Adrenal gland (tissue), 12 donors: ENCODE data around the gene LRCH2. TPM values are rescaled to one million over a fixed set of nuclear protein-coding genes. Genes with fewer than 3 reads are reported as not detected.
A peak's percentile ranks its signal among the peaks of the same experiment; 100 is the strongest.

Experiments used
- DNase-seq, 7 donors: peaks; one replicate each; pipeline ENCODE4 v3.0.0-alpha.2; 2019 to 2020
- H3K27ac ChIP-seq, 5 donors: fragments of 200-600 bp; sonication (generic) in 4 of 5; 1 replicate in 3 of 5; 2 replicates in 2 of 5; pipeline versions ENCODE4 v1.5.1 to v1.8.0; 2016 to 2020; ENCODE audit warnings: mild to moderate bottlenecking in 1 of 5
- H3K27me3 ChIP-seq: fragments of 200-600 bp; 2 replicates; pipeline ENCODE4 v1.8.0; 2021
- H3K36me3 ChIP-seq, 2 donors: fragments of 200-600 bp; replicated peaks in 1 of 2; 1 replicate in 1 of 2; 2 replicates in 1 of 2; pipeline versions ENCODE4 v1.5.1 to v1.8.0; 2018 to 2022
- H3K4me1 ChIP-seq, 2 donors: fragments of 200-600 bp; replicated peaks in 1 of 2; 1 replicate in 1 of 2; 2 replicates in 1 of 2; pipeline versions ENCODE4 v1.5.1 to v1.8.0; 2018 to 2021
- H3K4me3 ChIP-seq, 4 donors: fragments of 200-600 bp; sonication (generic) in 3 of 4; one replicate each; pipeline ENCODE4 v1.5.1; 2016 to 2018
- H3K9me3 ChIP-seq, 3 donors: fragments of 200-600 bp; sonication (generic) in 1 of 3; replicated peaks in 1 of 3; 1 replicate in 2 of 3; 2 replicates in 1 of 3; pipeline versions ENCODE4 v1.5.1 to v1.8.0; 2016 to 2021
- CTCF ChIP-seq, 6 experiments: fragments of 450-650 bp in 4 of 6; fragments of 200-600 bp in 2 of 6; sonication (generic) in 1 of 6; IDR thresholded peaks; 1 replicate in 5 of 6; 2 replicates in 1 of 6; pipeline versions ENCODE4 v1.5.1 to v1.8.0; 2016 to 2021; ENCODE audit warnings: antibody characterized with exemption in 6 of 6, mild to moderate bottlenecking in 2 of 6, moderate library complexity in 1 of 6
- POLR2A ChIP-seq, 2 donors: fragments of 450-650 bp; IDR thresholded peaks; one replicate each; pipeline ENCODE4 v1.6.1; 2017; ENCODE audit warnings: antibody characterized with exemption in 2 of 2, mild to moderate bottlenecking in 2 of 2, moderate library complexity in 1 of 2
- WGBS, 4 donors: extraction: QIAGEN DNeasy Blood & Tissue Kit in 2 of 4; methylation state at CpG; one replicate each; pipeline versions ENCODE4 v1.1.5 to v1.1.7; 2013 to 2017; 5-methylcytosine and 5-hydroxymethylcytosine counted together
- intact Hi-C, 2 donors: fragments of 100-400 bp; cut with DNase I; formaldehyde crosslinking; loops; one replicate each; pipeline versions ENCODE4 v1.14.1 to v1.15.0; 2022 to 2023
- polyA plus RNA-seq, 3 donors: library from polyadenylated mRNA; stranded (reverse); fragments of 200-250 nt in 2 of 3; fragments of 350-450 nt in 1 of 3; fragmentation: Illumina TruSeq in 1 of 3; extraction: RNeasy Lipid Tissue Mini Kit (QIAGEN cat#74804) in 1 of 3; gene quantifications; one replicate each; pipeline ENCODE4 v1.2.3, GENCODE V29; 2013 to 2014
- total RNA-seq, 9 donors: library from RNA; depleted of rRNA in 4 of 9; stranded (reverse); fragments of >200 nt in 4 of 9; fragments of 120-200 nt in 1 of 9; fragmentation: NEBNext Ultra II Directional in 1 of 9; extraction: Animal tissue kit (Norgen Biotek cat#: 25700) in 1 of 9; gene quantifications; one replicate each; pipeline versions ENCODE4 v1.1.0 to v1.2.4, GENCODE V29; 2013 to 2023
- donor health status: healthy with polysubstance abuse.
- donor health status: Bipolar disorder and iron deficiency.
- donor health status: DM: yes; HTN: yes; CAD: no.
- donor health status: DM: no; HTN: no; CAD: no.
- donor health status: DM: no; HTN: no; CAD: no.
- donor health status: DM: yes; HTN: yes; CAD: no.

LRCH2 gene
- total and polyA plus RNA-seq, 12 donors = 2.3 to 8.7 (median 5.9) TPM

DNA sequence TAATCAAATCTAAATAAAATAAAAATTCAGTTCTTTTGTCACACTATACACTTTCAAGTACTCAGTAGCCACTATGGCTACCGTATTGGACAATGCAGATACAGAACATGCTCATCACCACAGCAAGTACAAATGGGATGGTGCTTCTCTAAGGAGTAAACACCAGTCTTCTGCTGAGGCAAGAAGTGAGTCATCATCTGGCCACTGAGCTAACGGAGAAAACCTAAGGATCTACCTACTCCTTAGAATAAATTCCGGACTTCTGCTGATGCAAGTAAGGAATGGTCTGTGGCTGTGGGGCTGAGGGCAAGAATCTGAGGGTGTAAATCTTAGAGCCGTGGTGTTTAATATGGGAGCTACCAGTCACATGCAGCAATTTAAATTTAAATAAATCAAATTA lies 56.0 kb downstream of the LRCH2 start:
- no peaks in the 10 kb centered on the region for H3K9me3 ChIP-seq
- no peaks in the 10 kb centered on the region for H3K36me3 ChIP-seq
- 78 to 94% (median 88%) methylated on average over 4 of the region's 4 CpGs for WGBS, 4 donors
- H3K27ac ChIP-seq = no peak overlapping the region
- no peaks in the 10 kb centered on the region for H3K4me1 ChIP-seq
- no peaks in the 10 kb centered on the region for H3K27me3 ChIP-seq
- intact Hi-C loops = no loop called here
- DNase-seq = no peak
- H3K4me3 ChIP-seq = no peak overlapping the region
- TF ChIP-seq POLR2A (IDR thresholded peaks at IDR 0.05) (no peak), CTCF (IDR thresholded peaks at IDR 0.05) (no peak)

DNA sequence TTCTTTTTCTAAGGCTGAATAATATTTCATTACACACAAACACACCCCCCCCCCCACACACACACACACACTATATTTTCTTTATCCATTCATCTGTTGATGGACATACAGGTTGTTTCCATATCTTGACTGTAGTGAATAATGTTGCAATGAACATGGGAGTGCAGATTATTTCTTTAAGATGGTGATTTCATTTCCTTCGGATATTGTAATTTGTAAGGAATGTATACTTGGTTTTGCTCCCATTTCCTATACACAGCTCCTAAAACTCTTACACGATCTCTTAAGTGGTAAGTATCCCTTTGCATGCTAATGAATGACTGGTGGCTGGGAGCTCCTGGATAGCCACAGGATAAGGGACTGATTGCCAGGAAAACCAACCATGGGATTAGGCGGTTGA lies 59.3 kb downstream of the LRCH2 start:
- Histone ChIP-seq H3K36me3 (no peaks in the 10 kb centered on the region), H3K27ac (no peak overlapping the region), H3K4me1 (no peaks in the 10 kb centered on the region), H3K4me3 (no peak overlapping the region), H3K9me3 (no peaks in the 10 kb centered on the region), H3K27me3 (no peaks in the 10 kb centered on the region)
- no peak for TF ChIP-seq CTCF (IDR thresholded peaks at IDR 0.05)
- TF ChIP-seq POLR2A (IDR thresholded peaks at IDR 0.05) = no peak
- no peak for DNase-seq
- 77 to 98% (median 85%) methylated on average over 3 of the region's 3 CpGs for WGBS, 4 donors
- intact Hi-C loops = no loop called here

GRCh38 chrX:115173181-115173580 lies 60.7 kb downstream of the LRCH2 start:
- TF ChIP-seq POLR2A (IDR thresholded peaks at IDR 0.05) (no peak), CTCF (IDR thresholded peaks at IDR 0.05) (no peak)
- DNase-seq = no peak
- H3K4me1 ChIP-seq = no peaks in the 10 kb centered on the region
- 57 to 80% (median 70%) methylated on average over 9 of the region's 9 CpGs for WGBS, 4 donors
- H3K27me3 ChIP-seq = no peaks in the 10 kb centered on the region
- H3K36me3 ChIP-seq = no peaks in the 10 kb centered on the region
- H3K27ac ChIP-seq = no peak overlapping the region
- intact Hi-C loops = no loop called here
- H3K9me3 ChIP-seq = no peaks in the 10 kb centered on the region
- no peak overlapping the region for H3K4me3 ChIP-seq

GRCh38 chrX:115147220-115147619 lies 86.7 kb downstream of the LRCH2 start:
- no peaks in the 10 kb centered on the region for H3K9me3 ChIP-seq
- 57 to 85% (median 69%) methylated on average over 1 of the region's 1 CpG for WGBS, 4 donors
- H3K4me1 ChIP-seq = no peaks in the 10 kb centered on the region
- no peak overlapping the region for H3K27ac ChIP-seq
- no peaks in the 10 kb centered on the region for H3K36me3 ChIP-seq
- no peaks in the 10 kb centered on the region for H3K27me3 ChIP-seq
- no peak overlapping the region for H3K4me3 ChIP-seq
- TF ChIP-seq CTCF (IDR thresholded peaks at IDR 0.05) (peak; percentile 19 to 68 (median 40)), POLR2A (IDR thresholded peaks at IDR 0.05) (no peak)
- no peak for DNase-seq
- intact Hi-C loops = no loop called here
